Tibial nerve (tissue), 4 donors: ENCODE data around the gene COPZ1. TPM values are rescaled to one million over a fixed set of nuclear protein-coding genes. Genes with fewer than 3 reads are reported as not detected.
A peak's percentile ranks its signal among the peaks of the same experiment; 100 is the strongest.

Experiments
- DNase-seq, 2 donors: peaks; one replicate each; pipeline ENCODE4 v3.0.0-alpha.2; 2019; ENCODE audit warnings: low spot score in 2 of 2
- H3K27ac ChIP-seq, 4 donors: fragments of 200-600 bp; sonication (generic) in 3 of 4; one replicate each; pipeline ENCODE4 v1.5.1; 2017 to 2019; ENCODE audit warnings: mild to moderate bottlenecking in 1 of 4
- H3K27me3 ChIP-seq, 2 donors: fragments of 200-600 bp; sonication (generic) in 1 of 2; one replicate each; pipeline versions ENCODE4 v1.5.1 to v1.6.0; 2017 to 2019
- H3K36me3 ChIP-seq, 3 donors: fragments of 200-600 bp; sonication (generic); one replicate each; pipeline ENCODE4 v1.5.1; 2018 to 2019
- H3K4me1 ChIP-seq, 4 donors: fragments of 200-600 bp; sonication (generic) in 3 of 4; one replicate each; pipeline ENCODE4 v1.5.1; 2017 to 2019
- H3K4me3 ChIP-seq, 4 donors: fragments of 200-600 bp; sonication (generic) in 3 of 4; one replicate each; pipeline ENCODE4 v1.5.1; 2017 to 2019; ENCODE audit warnings: mild to moderate bottlenecking in 1 of 4, moderate library complexity in 1 of 4
- H3K9me3 ChIP-seq, 4 donors: fragments of 200-600 bp; sonication (generic) in 3 of 4; one replicate each; pipeline ENCODE4 v1.5.1; 2017 to 2019
- CTCF ChIP-seq, 5 experiments: fragments of 200-600 bp in 3 of 5; fragments of 450-650 bp in 2 of 5; sonication (generic) in 3 of 5; IDR thresholded peaks; one replicate each; pipeline ENCODE4 v1.5.1; 2016 to 2019; ENCODE audit warnings: antibody characterized with exemption in 5 of 5, mild to moderate bottlenecking in 3 of 5, moderate library complexity in 2 of 5
- EP300 ChIP-seq, 2 donors: sonication (generic); formaldehyde crosslinking; IDR thresholded peaks; one replicate each; pipeline ENCODE4 v1.6.1; 2017; ENCODE audit warnings: antibody characterized with exemption in 2 of 2, mild to moderate bottlenecking in 1 of 2
- POLR2A ChIP-seq, 2 donors: fragments of 450-650 bp; IDR thresholded peaks; one replicate each; pipeline ENCODE4 v1.6.1; 2017; ENCODE audit warnings: antibody characterized with exemption in 2 of 2, mild to moderate bottlenecking in 2 of 2, moderate library complexity in 2 of 2
- WGBS, 2 donors: methylation state at CpG; one replicate each; pipeline ENCODE4 v1.1.5; 2018; 5-methylcytosine and 5-hydroxymethylcytosine counted together
- small RNA-seq: library from RNA; depleted of rRNA; stranded (forward); fragments of <200 nt; gene quantifications from one replicate; pipeline ENCODE3, GENCODE V24; 2016
- total RNA-seq, 4 donors: library from RNA; depleted of rRNA; stranded (reverse); fragments of >200 nt; gene quantifications; one replicate each; pipeline ENCODE4 v1.1.0, GENCODE V29; 2016

Gene COPZ1
- total RNA-seq, 4 donors from 2014 or later = 38.0 to 52.0 (median 43.6) TPM

DNA sequence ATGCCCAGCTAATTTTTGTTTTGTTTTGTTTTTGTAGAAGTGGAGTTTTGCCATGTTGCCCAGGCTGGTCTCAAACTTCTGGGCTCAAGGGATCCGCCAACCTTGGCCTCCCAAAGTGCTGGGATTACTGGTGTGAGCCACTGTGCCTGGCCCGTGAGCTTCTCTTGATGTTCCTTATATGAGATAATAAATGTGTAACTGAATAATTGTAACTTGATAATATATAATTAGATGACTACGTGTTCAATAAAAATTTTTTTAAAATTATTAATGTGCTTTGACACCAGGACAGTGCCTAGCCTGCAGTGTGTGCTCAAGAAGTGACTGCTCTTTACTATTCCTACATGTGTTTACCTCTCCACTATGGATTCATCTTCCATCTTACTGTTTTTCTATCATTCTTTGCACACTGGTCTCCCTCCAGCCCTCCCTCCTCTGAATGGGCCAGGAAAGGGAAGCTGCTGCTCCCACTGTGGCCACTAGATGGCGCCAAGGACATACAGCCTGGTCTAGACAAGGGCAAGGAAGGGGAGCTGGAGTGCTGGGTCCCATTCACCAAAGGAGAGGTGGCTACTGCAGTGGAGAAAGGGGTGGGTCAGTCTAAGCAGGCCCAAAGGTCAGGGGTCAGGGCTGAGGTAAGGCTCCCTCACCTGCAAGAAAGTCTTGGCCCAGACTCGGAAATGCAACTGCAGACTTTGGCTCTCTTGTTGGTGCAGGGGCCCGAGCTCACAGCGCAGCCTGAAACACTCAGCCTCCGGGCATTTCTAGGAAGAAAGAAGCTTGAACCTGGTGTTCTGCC lies 74.3 kb downstream of the COPZ1 start:
- Histone ChIP-seq H3K36me3 (peaks cover 0 to 99% (median 0%) of the 10 kb centered on the region in 3 donors), H3K4me3 (no peak overlapping the region), H3K27ac (no peak overlapping the region), H3K9me3 (no peaks in the 10 kb centered on the region), H3K27me3 (no peaks in the 10 kb centered on the region), H3K4me1 (peaks cover 0 to 4% (median 0%) of the 10 kb centered on the region in 4 donors)
- DNase-seq = peak; percentile 90 to 98
- TF ChIP-seq CTCF (IDR thresholded peaks at IDR 0.05) = peak; percentile 93 to 98 (median 95)
- TF ChIP-seq POLR2A (IDR thresholded peaks at IDR 0.05) = no peak
- TF ChIP-seq EP300 (IDR thresholded peaks at IDR 0.05) = peak in 1 of 2 donors; percentile 42
- WGBS, 2 donors = 71 to 73% methylated on average over 6 to 8 of the region's 8 CpGs

DNA sequence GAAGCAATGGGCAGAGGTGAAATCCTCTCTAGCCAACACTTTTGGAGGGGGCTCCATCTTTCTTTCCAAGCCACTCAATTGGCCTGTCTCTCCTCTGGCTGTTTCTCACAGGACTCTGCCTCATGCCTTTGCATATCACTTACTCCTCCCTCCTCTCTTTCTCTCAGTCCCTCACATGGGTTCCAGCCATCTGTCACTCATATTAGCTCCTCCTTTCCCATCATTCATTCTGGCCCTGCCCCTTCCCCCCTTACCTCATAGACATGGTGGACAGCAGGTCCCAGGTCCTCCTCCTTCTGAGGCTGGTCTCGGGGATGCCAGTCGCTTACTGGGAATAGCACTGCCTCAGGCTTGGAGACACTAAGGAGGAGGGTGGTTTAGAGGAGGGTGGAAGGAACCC lies 76.2 kb downstream of the COPZ1 start:
- Histone ChIP-seq H3K9me3 (no peaks in the 10 kb centered on the region), H3K36me3 (peaks cover 0 to 100% (median 0%) of the 10 kb centered on the region in 3 donors), H3K4me1 (peaks cover 0 to 4% (median 0%) of the 10 kb centered on the region in 4 donors), H3K27me3 (no peaks in the 10 kb centered on the region), H3K27ac (no peak overlapping the region), H3K4me3 (no peak overlapping the region)
- 85 to 92% methylated on average over 2 of the region's 2 CpGs for WGBS, 2 donors
- no peak for TF ChIP-seq POLR2A (IDR thresholded peaks at IDR 0.05)
- TF ChIP-seq CTCF (IDR thresholded peaks at IDR 0.05) = no peak
- no peak for TF ChIP-seq EP300 (IDR thresholded peaks at IDR 0.05)
- DNase-seq = no peak

Small RNA genes lying within 50 kb of the gene (small RNA-seq; reads per million reads assigned to genes)
- 20.3 reads per million, percentile 92 among the genes with 10 or more reads in this experiment for gene MIR148B
- gene RN7SL744P = not detected
- gene RNU6-950P = not detected

Other genes starting within 250 kb of the COPZ1 start
- 10 to 100 TPM; 31.5 to 55.5 (median 36.3) TPM for gene SMUG1, start 136.1 kb upstream of the COPZ1 start, total RNA-seq
- 10 to 100 TPM; 32.1 to 50.0 (median 42.4) TPM for gene CBX5, start 45.0 kb upstream of the COPZ1 start, total RNA-seq
- gene HNRNPA1, start 44.4 kb upstream of the COPZ1 start, total RNA-seq = 100 to 1,000 TPM; 450 to 769 (median 570) TPM
- gene NFE2, start 24.1 kb upstream of the COPZ1 start, total RNA-seq = not detected
- gene GPR84, start 39.4 kb downstream of the COPZ1 start, total RNA-seq = under 1 TPM in 1 of 4 donors, not detected in 3; 0.42 TPM
- 10 to 100 TPM in 3 of 4 donors, 1 to 10 TPM in 1; 9.0 to 19.8 (median 13.5) TPM for gene ZNF385A, start 59.6 kb downstream of the COPZ1 start, total RNA-seq
- 100 to 1,000 TPM in 3 of 4 donors, 10 to 100 TPM in 1; 73.6 to 145 (median 123) TPM for gene ITGA5, start 94.1 kb downstream of the COPZ1 start, total RNA-seq
- gene GTSF1, start 148.5 kb downstream of the COPZ1 start, total RNA-seq = 1 to 10 TPM in 1 of 4 donors, under 1 TPM in 1, not detected in 2; 0.63 to 1.5 TPM
- 10 to 100 TPM; 12.4 to 37.5 (median 16.3) TPM for gene NCKAP1L, start 172.6 kb downstream of the COPZ1 start, total RNA-seq
- 10 to 100 TPM in 2 of 4 donors, 1 to 10 TPM in 2; 6.5 to 37.5 (median 8.9) TPM for gene PDE1B, start 224.5 kb downstream of the COPZ1 start, total RNA-seq